Stimulated activated CD8-positive, alpha-beta memory T cell treated with anti-CD3 and anti-CD28 coated beads, Interleukin-2, amount 100 ng/mL, for 1 hour (primary cell): ENCODE results near the gene TGFBR3.

ENCODE experiments used
- DNase-seq, 2 donors: peaks; one replicate each; pipeline ENCODE4 v3.0.0-alpha.2; 2020; ENCODE audit warnings: low read depth in 2 of 2

TGFBR3 gene

DNA sequence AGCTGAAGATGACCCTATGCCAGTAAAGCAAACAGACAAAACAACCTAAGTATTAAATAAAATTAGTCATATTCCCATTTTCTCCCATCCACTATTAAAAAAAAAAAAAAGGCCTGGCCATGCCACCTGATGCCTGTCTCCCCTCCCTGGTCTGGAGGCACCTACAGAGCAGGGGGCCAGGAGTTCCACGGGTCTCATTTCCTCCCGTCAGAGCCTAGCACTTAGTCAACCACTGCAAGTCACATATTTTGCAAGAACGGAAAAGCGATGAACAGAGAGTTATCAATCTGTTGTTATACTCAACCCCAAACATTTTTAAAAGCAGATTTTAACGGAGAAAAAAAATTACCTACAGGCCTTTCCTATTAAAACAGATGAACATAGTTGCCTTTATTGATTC, 59.3 kb downstream of the TGFBR3 start:
- no peak for DNase-seq

- no peak for DNase-seq
These were observed 59.7 kb downstream of the TGFBR3 start for GRCh38 chr1:91826248-91826647.

DNA sequence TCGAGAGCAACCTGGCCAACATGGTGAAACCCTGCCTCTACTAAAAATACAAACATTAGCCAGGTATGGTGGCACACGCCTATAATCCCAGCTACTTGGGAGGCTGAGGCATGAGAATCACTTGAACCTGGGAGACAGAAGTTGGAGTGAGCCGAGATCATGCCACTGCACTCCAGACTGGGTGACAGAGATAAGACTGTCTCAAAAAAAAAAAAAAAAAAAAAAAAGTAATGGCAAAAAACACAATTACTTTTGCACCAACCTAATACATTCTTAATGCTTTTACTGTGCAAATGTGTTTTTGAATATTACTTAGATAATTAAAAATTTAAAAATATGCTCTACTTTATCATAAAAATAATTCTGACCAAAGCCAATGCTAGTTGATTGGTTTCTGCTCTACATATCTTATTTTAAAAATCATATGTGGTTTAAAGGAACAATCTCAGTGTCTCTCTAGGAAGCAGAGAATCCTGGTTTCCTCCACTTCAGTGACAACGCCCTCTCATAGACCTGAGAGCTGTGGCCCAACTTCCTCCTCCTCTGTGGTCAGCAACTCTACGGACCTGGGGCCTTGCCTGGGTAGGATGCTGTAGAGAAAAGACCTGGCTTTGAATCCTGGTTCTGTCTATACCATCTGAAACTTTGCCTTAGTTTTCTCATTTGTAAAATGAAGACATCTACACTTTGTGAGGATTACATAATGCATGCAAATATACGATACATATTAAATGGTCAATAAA, 64.7 kb downstream of the TGFBR3 start:
- no peak for DNase-seq

- DNase-seq, result no peak
These were observed 66.7 kb downstream of the TGFBR3 start for GRCh38 chr1:91819038-91819788.

- DNase-seq, result no peak
These were observed 67.3 kb downstream of the TGFBR3 start for GRCh38 chr1:91818713-91818975.

GRCh38 chr1:91817211-91817905, 68.6 kb downstream of the TGFBR3 start:
- no peak for DNase-seq

- no peak for DNase-seq
These were observed 69.9 kb downstream of the TGFBR3 start for GRCh38 chr1:91816031-91816430.

DNA sequence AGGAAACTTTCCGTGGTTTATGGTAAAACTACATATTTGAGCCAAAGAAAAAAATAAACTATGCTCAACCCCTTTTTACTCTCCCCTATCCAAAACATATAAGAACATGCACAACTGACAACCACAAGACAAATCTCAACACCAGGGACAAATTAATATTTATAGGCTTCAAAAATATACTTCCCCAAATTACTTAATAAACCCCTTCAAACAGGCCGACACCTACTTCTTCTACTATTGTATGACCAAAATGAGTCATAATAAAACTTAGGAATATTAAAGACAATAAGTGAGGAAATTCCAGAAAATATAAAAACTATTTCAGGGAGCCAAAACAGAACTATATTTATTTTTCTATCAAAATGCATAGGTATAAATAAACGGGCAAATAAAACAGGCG, 71.5 kb downstream of the TGFBR3 start:
- no peak for DNase-seq

GRCh38 chr1:91813813-91814212, 72.1 kb downstream of the TGFBR3 start:
- no peak for DNase-seq

GRCh38 chr1:91811363-91812025, 74.5 kb downstream of the TGFBR3 start:
- no peak for DNase-seq

DNA sequence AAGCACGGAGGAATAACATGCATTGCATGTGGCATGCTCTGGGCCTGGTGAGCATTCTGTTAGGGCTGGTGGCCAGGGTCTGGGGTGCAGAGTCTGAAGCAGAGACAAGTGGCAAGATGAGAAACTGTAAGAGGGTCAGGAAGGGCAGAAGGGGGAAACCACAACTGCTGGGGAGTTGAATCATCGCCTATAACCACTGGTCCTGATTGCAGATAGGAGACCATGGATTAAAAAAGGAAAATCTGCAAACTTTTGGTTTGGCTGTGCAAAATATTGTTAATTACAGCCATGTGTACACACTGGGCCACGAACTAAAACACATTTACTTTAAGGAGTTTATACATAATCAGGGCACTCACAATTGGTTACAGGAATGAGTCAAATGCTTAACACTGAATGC, 76.6 kb downstream of the TGFBR3 start:
- no peak for DNase-seq

DNA sequence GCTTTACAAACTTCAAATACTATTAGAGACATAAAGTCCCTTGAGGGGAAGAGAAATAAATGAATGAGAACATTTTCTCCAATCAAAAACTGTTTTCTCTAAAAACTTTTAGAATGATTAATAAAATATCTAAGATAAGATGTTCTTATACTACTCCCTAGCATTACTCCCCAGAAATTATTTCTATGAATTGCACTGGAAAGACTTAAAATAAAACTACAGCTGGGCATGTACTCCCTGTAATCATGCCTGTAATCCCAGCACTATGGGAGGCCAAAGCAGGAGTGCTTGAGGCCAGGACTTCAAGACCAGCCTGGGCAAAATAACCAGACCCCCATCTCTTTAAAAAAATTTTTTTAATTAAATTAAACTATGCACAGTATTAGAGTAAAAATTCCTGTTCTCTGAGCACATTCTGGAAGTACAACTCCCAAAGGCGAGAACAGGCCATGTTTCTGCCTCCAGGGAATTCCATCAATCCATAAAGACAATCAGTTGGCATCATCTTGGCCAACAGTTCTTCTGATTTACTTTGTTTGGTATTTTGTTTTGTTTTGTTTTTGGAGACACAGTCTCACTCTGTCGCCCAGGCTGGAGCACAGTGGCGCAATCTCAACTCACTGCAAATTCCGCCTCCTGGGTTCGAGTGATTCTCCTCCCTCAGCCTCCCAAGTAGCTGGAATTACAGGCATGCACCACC, 77.9 kb downstream of the TGFBR3 start:
- DNase-seq, result no peak

- DNase-seq, result no peak
These were observed 78.9 kb downstream of the TGFBR3 start for GRCh38 chr1:91806769-91807700.

DNA sequence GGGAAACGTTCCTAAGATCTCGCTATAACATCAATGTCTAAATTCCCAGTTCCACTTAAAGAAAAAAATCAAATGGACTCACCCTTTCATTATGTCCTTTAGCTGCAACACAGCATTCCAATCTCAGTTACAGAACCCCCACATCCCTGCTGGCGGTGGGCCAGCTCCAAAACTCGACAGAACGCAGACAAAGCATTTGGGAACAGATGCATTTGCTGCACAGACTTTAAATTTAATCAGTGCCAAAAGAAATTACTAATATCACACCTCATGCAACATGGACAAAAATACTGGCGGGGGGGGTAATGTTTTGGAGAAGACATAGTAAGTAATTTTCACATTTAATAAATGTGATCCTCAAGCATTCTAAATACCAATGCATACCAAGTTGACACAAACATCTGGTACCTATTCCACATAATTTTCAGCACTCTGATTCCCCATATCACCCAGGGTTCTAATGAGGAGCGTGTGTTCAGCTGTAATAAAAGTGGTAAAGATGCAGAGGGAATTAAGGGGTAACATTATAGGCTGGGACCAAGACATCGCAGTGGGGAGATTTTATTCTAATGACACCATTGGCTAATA, 79.7 kb downstream of the TGFBR3 start:
- no peak for DNase-seq

- no peak for DNase-seq
These were observed 80.6 kb downstream of the TGFBR3 start for GRCh38 chr1:91805311-91805801.

DNA sequence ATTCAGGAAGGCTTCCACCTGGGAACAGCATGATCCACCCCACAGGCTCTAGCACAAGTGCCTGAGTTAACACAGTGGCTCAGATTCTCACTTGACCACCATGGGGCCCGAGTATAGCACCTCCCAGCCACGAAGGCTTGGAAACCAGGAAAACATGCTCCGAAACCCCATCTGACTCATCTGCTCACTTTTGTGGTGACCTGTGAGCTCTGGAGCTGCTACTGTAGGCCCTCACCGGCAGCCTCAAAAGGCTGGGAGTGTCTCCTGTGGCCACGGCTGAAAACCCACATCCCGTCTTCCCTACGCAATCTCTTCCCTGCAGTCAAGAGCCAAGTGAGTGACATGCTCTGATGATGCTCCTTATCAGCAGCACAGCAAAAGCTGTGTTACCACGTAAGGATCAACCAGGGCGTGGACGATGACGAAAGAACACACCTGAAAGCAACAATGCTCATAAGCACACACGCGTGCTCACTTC, 81.4 kb downstream of the TGFBR3 start:
- peak; percentile 35 to 51 for DNase-seq

DNA sequence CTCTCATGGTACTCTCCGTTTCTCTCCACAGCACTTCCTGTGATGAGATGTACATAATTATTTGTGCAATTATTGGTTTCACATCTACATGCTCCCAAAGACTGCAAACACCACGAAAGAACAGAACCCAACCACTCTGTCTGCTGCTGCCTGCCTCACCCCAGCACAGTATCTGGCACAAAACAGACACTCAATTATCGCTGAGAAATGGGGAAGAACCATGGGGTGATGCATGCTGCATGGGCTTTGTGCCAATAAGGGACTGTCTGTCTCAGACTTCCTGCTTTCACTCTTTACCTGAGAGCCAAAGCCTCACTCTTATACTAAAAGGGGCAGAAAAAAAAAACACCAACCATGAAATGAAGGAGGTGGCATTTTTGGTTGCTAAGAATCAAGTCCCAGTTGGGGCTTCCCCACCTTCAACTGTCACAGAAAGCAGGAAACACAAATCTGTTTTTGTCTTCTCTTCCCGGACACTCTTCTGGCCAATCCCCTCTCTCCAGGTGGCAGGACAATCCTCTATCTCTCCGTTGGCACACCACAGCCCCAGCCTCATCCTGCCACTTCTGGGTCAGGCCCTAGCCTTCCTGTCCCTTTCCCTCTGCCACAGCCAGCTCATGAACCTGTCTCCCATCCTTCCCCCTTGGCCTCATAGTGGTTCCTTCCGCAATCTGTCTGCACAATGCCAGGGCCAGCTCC, 82.0 kb downstream of the TGFBR3 start:
- peak; percentile 28 to 43 for DNase-seq

DNA sequence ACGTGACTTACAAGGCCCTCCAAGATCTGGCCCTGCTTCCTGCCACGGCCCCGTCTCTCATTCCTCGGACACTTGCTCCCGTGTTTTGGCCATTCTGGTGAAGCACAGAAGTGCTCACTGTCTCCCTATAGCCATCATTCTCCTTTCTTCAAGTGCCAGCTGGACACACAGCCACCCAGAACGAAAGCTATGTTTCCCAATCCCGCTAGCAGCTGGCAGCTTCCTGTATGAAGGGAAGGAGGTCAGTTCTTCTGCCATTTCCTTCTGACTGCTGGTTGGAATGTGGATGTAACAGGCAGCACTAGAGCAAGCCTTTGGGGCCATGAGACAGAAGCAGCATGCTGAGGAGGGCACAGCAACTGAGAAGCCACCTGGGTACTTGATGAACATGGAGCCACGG, 82.8 kb downstream of the TGFBR3 start:
- no peak for DNase-seq

- DNase-seq, result no peak
These were observed 84.3 kb downstream of the TGFBR3 start for GRCh38 chr1:91801496-91802115.
